GM21360 (cell line): ENCODE measurements around the gene GLO1.
A peak's percentile ranks its signal among the peaks of the same experiment; 100 is the strongest.

Experiments used
- ATAC-seq: cut with Tn5 transposase; IDR thresholded peaks from one replicate; pipeline ENCODE4 v1.9.1; 2021; ENCODE audit warnings: mild to moderate bottlenecking, moderate library complexity; ENCODE audit not compliant: unreplicated experiment

Gene GLO1

DNA sequence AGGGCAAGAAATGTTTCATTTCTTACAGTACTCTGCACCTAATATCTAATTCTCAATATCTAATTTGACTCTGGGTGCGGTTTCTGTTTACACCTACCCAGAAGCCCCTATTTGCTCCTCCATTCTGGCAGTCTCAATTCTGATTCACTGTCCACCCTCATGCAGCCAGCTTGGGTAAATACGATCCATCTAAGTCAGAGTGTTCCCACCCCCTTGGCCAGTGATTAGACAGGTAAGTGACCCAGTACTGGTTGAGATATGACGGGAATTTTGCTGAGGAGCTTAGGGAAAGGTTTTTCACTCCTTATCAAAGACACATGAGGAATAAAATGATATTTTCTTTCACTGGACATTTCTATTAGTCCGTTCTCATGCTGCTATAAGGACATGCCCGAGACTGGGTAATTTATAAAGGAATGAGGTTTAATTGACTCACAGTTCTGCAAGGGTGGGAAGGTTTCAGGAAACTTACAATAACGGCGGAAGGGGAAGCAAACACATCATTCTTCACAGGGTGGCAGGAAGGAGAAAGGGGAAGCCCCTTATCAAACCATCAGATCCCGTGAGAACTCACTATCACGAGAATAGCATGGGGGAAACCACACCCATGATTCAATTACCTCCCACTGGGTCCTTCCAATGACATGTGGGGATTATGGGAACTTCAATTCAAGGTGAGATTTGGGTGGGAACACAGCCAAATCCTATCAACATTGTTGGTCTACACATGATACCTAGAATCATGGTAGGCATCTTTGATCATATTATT lies 29.4 kb downstream of the GLO1 start:
- ATAC-seq: no peak

DNA sequence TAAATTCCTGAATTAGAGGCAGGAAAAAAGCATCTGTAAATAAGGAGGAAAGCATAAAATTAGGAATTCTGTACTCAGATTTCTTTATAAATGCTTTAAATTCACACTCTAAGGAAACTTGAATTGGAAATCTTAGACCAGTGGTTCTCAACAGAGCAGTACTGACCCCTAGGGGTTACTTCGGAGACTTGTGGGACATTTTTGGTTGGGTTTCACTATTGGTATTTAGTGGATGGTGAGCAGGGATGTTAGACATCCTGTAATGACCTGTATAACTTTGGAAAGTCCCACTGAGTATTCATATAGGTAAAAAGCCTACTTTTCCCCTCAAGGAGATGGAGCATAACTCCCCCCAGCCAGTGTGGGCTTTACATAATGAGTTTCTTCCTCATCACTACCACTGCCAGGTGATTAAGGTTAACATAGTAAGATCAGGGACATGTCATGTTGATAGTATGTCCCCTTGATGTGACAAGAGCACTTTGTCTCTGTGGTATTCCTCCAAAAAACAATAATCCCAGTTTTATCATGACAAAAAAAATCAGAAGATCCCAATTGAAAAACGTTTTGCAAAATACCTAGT lies 31.0 kb downstream of the GLO1 start:
- ATAC-seq: peak; percentile 85

DNA sequence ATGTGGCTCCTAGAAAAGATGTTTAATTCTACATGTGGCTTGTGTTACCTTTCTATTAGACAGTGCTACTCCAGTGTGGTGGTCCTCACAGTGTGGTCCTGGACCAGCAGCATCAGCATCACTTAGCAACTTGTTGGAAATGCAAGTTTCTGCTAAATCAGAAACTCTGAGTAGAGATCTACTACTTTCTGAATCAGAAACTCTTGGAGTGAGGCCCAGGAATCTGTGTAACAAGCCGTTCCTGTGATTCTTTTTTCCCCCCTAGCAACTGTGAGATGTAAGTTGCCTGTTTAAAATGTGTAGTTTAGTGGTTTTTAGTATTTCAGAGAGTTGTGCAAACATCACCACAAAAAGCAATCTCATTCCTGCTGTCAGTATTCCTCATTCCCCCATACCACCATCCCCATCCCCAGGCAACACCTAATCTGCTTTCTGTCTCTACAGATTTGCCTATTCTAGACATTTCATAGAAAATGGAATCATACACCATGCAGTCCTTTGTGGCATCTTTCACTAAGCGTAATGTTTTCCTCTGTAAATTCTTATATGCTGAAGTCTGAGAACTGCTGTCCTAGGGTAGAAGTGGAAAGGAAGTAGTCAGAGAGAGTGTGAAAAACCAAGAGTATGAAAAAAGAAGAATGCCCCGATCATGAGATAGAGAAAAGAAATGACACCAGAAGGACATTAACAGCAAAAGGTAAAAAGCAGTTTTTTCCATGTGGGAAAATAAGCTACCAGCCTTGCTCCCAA lies 44.4 kb downstream of the GLO1 start:
- ATAC-seq: no peak

DNA sequence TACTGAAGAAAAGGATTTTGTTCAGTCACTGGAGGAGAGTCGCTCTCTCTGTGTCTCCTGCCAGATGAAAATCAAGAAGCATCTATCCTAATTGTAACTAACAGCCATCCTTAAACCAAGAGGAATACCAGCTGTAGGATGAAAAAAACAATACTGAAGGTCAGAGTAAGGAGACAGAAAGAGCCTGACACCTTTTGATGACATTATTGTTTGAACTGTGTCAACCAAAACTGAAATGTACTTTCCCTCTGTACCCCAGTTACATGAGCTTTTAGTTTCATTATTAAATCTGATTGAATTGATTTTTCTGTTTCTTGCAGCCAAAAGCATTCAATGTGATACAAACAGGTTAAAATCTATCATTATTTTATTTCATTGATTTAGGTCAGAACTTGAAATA lies 46.0 kb downstream of the GLO1 start:
- ATAC-seq: no peak

DNA sequence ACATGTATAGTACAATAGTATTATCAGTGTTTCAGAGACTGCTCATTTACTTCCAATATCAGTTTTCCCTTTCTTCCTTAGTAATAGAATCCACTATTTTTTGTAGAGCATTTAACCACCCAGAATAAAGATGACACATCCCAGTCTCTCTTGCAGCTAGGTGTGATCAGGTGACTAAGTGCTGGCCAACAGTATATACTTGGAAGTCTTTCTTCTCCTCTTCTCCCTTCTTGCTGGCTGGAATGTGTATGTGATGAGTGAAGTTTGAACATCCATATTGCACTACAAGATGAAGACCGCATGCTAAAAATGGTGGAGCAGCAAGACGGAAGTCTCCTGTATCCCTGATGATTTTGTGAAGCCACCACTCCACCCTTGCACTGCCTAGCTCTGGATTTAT lies 48.7 kb downstream of the GLO1 start:
- no peak for ATAC-seq

DNA sequence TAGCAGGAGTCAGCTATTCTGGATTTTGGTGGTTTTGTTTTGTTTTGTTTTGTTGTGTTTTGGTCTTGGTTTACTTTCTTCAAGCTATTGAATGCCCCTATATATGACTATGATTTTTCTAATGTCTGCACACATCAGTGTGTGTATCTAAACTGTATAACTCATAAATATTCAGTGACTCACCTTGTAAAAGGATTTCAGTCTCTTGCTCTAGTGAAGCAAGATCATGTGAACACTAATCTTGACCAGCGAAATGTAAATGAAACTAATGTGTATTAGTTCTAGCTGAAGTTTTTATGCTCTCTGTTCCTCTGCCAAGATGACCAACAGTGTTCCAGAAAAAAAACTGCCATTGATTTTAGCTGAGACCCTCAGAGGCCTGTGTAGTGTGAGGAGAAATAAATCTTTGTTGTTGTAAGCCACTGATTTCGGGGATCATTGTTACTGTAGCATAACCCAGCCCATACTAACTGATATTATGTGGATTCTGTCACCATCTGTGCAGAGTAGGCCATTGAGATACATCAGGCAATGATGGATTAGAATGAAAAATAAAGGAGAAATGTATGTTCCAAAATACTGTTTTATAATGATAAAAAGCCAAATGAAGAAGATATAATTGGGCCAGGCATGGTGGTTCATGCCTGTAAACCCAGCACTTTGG lies 51.7 kb downstream of the GLO1 start:
- ATAC-seq: no peak

DNA sequence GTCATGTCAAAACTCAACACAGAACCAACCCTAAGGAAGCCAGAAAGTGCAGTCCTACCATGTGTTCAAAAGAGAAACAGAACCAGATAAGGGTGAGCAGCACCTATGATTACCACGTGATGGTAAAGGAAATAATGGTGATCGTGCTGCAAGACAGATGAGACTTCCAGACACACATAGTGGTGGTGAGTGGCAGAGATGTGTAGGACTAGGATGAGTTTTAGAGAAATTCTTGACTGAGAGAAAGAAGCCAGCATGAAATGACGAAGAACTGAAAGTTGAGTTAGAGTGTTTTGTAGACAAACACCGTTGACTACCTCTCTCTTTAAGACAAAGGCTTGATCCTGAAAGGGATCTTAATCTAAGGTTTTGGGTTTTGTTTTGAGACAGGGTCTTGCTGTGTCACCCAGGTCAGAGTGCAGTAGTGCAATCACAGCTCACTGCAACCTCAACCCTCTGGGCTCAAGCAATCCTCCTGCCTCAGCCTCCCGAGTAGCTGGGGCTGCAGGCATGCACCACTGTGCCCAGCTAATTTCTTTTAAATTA lies 52.7 kb downstream of the GLO1 start:
- ATAC-seq: no peak

DNA sequence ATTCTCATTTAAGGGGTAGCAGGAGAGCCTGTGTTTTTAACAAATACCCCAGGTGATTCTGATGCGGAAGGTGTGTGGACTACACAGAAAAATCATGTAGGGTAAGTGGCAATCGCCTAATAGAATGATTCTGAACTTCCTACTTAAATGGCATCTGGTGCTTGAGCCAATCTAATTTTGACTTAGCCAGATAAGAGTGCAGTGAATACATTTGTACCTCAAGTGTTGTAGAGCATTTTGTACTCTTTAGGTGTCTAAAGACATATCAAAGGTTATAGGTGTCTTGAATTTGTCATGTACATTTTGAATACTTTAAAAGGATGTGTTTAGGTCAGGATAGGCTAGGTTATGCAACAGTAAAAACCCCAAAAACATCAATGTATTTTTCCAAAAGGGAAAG lies 53.2 kb downstream of the GLO1 start:
- ATAC-seq: no peak

DNA sequence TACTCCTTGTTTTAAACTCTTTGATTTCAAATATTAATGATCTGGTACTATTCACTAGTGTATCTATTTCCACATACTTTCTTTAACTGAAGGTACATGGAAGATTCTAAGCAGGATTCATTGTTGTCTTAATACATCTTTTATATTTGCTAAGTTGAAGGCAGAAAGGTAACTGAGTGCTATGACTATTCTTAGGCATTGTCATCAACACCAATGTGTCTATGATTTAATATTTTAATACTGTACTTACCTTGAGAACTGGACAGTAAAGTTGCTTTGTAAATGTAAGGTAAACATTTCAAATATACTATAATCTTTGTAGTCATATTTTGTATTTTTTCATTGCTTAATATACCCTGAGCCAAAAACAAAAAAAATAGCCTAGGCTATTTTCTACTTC lies 54.3 kb downstream of the GLO1 start:
- ATAC-seq: no peak

DNA sequence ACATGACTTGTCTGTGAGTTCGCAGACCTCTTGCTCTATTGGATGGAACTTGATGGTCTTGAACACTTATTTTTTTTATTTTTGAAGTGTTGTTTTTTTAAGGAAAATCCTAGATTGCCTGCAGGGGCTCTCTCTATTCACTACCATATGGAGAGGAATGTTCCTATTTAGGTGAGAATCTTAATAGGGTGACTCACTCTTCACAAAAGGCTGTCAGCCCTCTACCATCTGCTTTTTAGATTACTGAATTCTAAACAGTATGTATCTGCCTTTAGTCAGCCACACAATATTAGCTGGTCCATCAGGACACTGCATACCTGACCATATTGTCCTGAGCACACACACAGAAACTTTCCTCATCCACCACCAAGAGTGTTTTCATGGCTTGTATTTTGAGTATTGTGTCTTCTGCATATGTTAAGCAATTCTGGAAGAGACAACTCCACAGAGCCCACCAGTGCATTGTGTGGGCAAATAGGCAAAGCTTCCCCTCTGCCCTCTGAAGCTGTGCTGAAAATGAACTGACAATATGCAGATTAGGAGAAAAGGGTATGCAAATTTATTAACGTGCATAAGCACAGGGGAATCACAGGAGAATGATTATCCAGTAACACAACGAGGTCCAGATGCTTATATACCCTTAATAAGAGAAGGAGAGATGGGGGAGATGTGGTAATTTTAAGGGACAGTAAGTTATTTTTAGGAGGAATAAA lies 56.6 kb downstream of the GLO1 start:
- no peak for ATAC-seq

DNA sequence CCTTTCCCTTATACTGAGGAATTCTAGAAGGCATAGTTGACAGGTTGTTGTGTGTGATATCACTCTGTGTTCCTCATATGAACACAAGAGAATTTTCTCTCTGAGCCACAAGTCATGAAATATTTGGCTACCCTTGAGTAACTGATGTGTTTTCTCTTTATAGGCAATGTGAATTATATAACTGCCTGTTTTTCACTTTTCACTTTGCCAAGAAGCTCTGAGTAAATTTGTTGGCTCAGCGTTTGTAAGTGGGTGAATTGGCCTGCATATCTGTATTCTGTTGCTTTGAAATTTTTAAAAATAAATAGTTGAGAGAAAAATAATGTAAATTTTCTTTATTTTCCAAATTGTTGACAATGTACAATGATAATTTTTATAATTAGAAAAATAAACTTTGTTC lies 58.0 kb downstream of the GLO1 start:
- no peak for ATAC-seq

DNA sequence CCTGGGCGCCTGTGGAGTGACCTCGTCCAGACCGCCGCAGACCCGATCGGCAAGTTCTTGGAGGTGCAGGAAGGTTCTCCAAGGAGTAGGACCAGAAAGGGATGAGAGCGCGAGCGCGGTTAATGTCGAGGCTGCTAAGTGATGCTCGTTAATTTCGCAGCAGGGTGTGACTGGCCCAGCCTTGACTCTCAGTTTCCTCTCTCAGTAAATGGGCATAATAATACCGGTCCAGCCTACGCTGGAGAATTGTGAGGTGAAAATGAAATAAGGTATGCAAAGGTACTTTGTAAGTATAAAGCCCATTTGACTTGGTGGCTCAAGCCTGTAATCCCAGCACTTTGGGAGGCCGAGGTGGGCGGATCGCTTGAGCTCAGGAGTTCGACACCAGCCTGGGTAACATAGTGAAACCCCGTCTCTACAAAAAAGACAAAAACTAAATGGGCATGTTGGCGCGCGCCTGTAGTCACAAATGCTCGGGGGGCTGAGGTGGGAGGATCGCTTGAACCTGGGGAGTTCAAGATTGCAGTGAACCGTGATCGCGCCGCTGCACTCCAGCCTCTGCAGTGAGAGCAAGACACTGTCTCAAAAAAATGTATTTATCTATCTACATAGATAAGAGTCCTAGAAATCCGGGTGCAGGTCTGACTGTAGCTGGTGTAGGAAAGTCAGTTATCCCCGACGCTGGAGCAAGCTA lies 62.6 kb downstream of the GLO1 start:
- no peak for ATAC-seq

DNA sequence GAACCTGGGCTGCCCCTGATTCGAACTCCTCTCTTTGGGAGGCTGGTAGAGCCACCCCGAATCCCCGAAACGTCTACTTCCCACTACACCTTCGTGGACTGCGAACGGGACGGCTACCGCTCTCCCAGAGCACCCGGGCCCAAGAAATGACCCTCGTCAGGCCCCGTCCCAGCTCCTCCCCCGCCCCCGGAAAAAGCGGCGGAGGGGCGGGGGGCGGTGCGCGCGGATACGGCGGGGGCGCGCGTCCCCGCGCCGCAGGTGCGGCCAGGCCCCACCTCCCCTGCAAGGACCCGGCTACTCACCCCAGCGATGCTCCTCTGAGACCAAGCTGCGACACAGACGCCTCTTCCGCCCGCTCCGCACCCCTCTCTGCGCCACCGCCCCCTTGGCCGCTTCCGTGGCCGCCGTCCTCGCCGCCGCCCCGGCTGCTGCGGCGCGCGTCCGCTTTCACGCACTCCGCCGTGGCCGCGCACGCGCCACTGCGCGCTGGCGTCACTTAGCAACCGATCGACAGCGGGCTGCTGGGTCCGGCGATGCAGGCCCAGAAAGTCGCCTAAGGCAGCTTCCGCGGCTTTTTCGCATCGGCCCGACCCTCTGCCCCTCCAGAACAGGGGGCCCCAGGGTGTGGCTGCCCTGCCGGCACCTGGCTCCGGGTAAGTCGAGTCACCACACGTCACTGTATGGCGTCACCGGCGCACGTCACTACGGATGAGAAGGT lies 63.3 kb downstream of the GLO1 start, which contains the start of gene BTBD9:
Gene BTBD9, minus strand, starts transcription at position 432 of the 718 bp plus-strand sequence.
- ATAC-seq: peak; percentile 77

DNA sequence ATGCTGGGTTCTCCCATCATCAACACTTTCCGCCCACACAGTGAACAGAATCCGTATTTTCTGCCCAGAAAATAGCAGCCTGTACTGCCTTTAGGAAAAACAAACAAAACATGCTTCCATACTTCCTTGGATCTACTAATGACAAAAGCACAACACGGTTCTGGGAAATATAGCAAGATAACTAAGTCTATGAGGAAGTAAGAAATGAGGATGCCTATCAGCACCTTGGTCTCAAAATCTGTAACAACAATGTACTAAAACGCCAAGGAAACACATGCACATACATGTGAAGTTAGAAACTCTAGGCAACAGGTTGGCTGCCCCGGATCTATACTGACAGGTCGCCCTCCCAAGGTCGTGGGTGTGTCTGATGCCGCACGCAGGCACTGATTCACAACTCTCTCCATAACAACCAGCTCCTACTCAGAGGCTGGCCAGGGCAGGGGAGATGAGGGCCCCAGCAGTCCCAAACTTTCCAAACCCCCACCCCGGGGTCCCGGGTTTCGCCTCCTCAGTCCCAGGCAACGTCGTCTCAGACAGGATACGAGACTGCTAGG lies 63.9 kb downstream of the GLO1 start:
- peak; percentile 31 for ATAC-seq

DNA sequence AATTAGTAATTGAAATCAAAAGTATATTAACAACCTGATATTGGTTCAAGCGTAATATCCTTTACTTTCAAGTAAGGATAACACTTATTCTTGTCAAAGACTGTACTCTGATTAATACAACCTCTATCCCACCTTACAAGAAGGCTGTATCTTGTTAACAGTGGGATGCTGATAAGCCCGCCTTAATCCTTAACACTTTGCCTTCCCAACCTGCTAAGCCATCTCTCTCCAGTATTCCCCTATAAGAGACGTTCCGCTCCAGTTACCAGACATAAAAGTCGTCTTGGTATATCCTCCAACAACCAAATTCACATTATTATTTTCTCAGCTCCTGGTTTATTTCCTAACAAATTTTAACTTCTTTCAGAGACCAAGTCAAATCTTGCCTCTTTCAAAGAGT lies 65.2 kb downstream of the GLO1 start:
- no peak for ATAC-seq

DNA sequence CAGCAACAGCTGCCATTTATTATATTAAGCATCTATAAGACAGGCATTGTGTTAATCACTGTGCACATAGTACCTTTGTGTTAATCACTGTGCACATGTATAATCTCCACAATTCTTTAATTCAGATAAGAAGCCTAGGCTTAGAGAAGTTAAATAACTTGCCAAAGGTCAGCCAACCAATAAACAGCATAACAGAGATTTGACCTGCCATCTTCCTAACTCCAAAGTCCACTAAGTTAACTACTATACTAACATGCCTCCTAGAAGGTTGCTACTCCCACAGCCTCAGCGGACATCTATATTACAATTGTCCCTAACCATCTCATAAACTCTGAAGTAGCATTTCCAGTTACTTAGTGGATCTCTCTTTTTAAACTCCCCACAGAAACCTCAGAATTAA lies 66.9 kb downstream of the GLO1 start:
- ATAC-seq: no peak

DNA sequence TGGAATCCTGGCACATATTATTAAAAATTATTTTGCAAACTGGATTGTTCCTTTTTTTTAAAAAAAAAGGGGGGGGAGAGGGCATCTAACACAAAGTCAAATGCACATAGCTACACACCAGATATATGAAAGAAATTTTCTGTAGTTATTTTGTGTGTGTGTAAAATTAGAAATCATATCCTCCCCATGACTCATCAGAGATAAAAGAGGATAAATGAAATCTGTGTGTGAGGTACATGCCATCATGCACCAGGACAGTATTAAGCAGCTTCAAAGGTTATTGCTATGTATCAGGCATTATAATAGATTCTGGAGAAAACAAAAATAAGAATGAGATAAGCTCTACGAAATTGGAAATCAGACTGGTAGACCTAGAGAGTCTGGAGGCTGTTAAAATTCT lies 68.4 kb downstream of the GLO1 start:
- no peak for ATAC-seq

DNA sequence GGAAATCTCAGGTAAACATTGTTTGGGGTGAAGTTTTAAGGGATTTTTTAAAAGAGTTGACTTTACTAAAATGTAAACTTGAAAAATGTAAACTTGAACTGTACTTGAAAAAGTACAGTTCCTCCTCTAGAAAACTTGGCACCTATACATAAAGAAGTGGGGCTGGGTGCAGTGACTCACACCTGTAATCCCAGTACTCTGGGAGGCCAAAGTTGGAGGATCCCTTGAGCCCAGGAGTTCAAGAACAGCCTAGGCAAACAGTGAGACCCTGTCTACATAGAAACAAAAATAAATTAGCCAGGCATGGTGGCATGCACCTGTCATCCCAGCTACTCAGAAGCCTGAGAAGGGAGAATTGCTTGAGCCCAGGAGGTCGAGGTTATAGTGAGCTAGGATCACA lies 70.5 kb downstream of the GLO1 start:
- ATAC-seq: no peak

DNA sequence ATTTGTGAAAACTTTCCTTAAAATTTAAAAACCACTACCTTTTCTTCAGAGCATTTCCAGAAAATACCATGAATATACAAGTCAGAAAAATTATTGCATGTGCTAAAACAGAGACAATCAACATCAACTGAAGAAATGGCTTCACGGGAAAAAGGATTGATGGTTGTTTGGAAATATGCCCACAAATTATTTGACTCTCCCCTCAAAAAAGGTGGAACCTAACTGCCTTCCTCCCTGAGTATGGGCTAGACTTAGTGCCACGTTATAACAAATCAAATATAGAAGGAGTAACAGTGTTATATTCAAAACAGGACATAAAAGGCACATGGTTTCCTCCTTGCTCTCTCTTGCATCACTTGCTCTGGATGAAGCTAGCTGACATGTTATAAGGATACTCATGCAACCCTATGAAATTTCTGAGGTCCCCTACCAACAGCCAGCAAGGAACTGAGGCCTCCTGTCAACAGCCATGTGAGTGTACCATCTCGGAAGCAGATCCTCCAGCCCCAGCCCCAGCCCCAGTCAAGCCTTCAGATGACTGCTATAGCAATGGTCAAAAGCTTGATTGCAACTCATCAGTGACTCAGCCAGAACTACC lies 71.7 kb downstream of the GLO1 start:
- ATAC-seq: no peak
